IMR-90 (cell line): ENCODE measurements around the gene RPP25.

ENCODE experiments used
- BHLHE40 ChIP-seq: fragments of 150-350 bp; IDR thresholded peaks from 2 replicates; pipeline ENCODE4 v1.6.1; 2016; ENCODE audit warnings: mild to moderate bottlenecking, low read depth, low read length
- CTCF ChIP-seq: conservative IDR thresholded peaks from 2 replicates; pipeline ENCODE4 v1.5.1; 2012; ENCODE audit warnings: mild to moderate bottlenecking, low read depth, low read length, improper control_type of control experiment
- FOS ChIP-seq: fragments of 150-350 bp; IDR thresholded peaks from 2 replicates; pipeline ENCODE4 v1.6.1; 2016; ENCODE audit warnings: low read depth, low read length
- MAFK ChIP-seq: IDR thresholded peaks from 2 replicates; pipeline ENCODE4 v1.6.1; 2012; ENCODE audit warnings: low read depth, low read length, improper control_type of control experiment
- MXI1 ChIP-seq: IDR thresholded peaks from 2 replicates; pipeline ENCODE4 v1.6.1; 2012; ENCODE audit warnings: low read depth, mild to moderate bottlenecking, low read length, moderate library complexity, borderline replicate concordance
- POLR2A ChIP-seq: IDR thresholded peaks from 2 replicates; pipeline ENCODE4 v1.6.1; 2012; ENCODE audit warnings: mild to moderate bottlenecking, low read depth, low read length
- RFX5 ChIP-seq: IDR thresholded peaks from 2 replicates; pipeline ENCODE4 v1.8.0; 2012; ENCODE audit warnings: low read depth, mild to moderate bottlenecking, low read length, moderate library complexity
- SMC3 ChIP-seq: fragments of 150-350 bp; IDR thresholded peaks from 2 replicates; pipeline ENCODE4 v1.6.1; 2016; ENCODE audit warnings: low read depth, mild to moderate bottlenecking, antibody characterized with exemption, low read length, moderate library complexity

- no peak for TF ChIP-seq BHLHE40
- no peak for TF ChIP-seq RFX5
- no peak for TF ChIP-seq POLR2A
- no peak for TF ChIP-seq CTCF
- TF ChIP-seq FOS, result no peak
- TF ChIP-seq SMC3, result no peak
- TF ChIP-seq MAFK, result no peak
- TF ChIP-seq MXI1, result no peak
Measured at GRCh38 chr15:74976159-74976558, 19.6 kb upstream of the RPP25 start.
